ENCODE data around the gene ZCCHC7. TPM values are rescaled to one million over a fixed set of nuclear protein-coding genes. Genes with fewer than 3 reads are reported as not detected.
A peak's percentile ranks its signal among the peaks of the same experiment; 100 is the strongest.

Gene ZCCHC7
- polyA plus RNA-seq, 2 of the 4 experiments (the other 2 are of a cell fraction), result 15.7 to 30.0 TPM

- 87% methylated on average over 6 of the region's 6 CpGs for WGBS (ENCODE audit: missing lambda C conversion rate)
- CTCF ChIA-PET, result no interaction called here
These were observed 5.9 kb downstream of the ZCCHC7 start for GRCh38 chr9:37126214-37126788.

GRCh38 chr9:37127018-37127417, 6.6 kb downstream of the ZCCHC7 start:
- CTCF ChIA-PET, result no interaction called here

More at GRCh38 chr9:37126214-37126788, 5.9 kb downstream of the ZCCHC7 start:
- POLR2A ChIA-PET, result no interaction called here
- Histone ChIP-seq H3K4me1 (peaks cover 9% of the 10 kb centered on the region), H3K4me3 (no peak overlapping the region), H3K9me3 (no peaks in the 10 kb centered on the region), H3K27ac (no peak overlapping the region), H3K4me2 (no peak overlapping the region)
- ATAC-seq (no peak), FAIRE-seq (peak; percentile 7), DNase-seq (ENCODE audit: low read depth in 1 of 2, low spot score in 1 of 2) (no peak)
- TF ChIP-seq CTCF (IDR thresholded peaks at IDR 0.05) (no peak), FOSL2 (IDR thresholded peaks at IDR 0.05) (no peak), FOSL2 (CRISPR knock-in tag; IDR thresholded peaks at IDR 0.05) (peak; percentile 59)

GRCh38 chr9:37128051-37128450, 7.7 kb downstream of the ZCCHC7 start:
- ChIA-PET POLR2A (no interaction called here), CTCF (interaction anchor here (1.0 to 1.1 kb wide), 2 partner anchors 25 to 133 kb away, joined by 3 read pairs; no protein-coding TSS in a partner anchor)
- TF ChIP-seq MAFK (IDR thresholded peaks at IDR 0.05; ENCODE audit: partially characterized antibody) (peak; percentile 84), REST (IDR thresholded peaks at IDR 0.05) (no peak)
- FAIRE-seq, result no peak
- no peak for ATAC-seq
- WGBS (ENCODE audit: missing lambda C conversion rate), result 97% methylated on average over 3 of the region's 3 CpGs
- Histone ChIP-seq H3K4me2 (no peak overlapping the region), H3K4me1 (no peaks in the 10 kb centered on the region; the same call in 2 of the 3 replicates), H3K9me3 (no peaks in the 10 kb centered on the region), H3K4me3 (no peak overlapping the region), H3K27ac (no peak overlapping the region)
- no peak for DNase-seq (ENCODE audit: low read depth in 1 of 2, low spot score in 1 of 2)

More at GRCh38 chr9:37127018-37127417, 6.6 kb downstream of the ZCCHC7 start:
- no peak overlapping the region for H3K27ac ChIP-seq
- FAIRE-seq, result no peak
- DNase-seq (ENCODE audit: low read depth in 1 of 2, low spot score in 1 of 2), result no peak
- WGBS (ENCODE audit: missing lambda C conversion rate), result 89% methylated on average over 3 of the region's 3 CpGs
- POLR2A ChIA-PET, result no interaction called here
- H3K4me3 ChIP-seq, result no peak overlapping the region
- ATAC-seq, result no peak
- no peaks in the 10 kb centered on the region for H3K9me3 ChIP-seq
- H3K4me2 ChIP-seq, result no peak overlapping the region
- peaks cover 4% of the 10 kb centered on the region for H3K4me1 ChIP-seq
- no peak for TF ChIP-seq ZC3H11A (IDR thresholded peaks at IDR 0.05)
- TF ChIP-seq RNF2 (IDR thresholded peaks at IDR 0.05; ENCODE audit: borderline replicate concordance, low read depth), result no peak
- TF ChIP-seq NFE2L2 (conservative IDR thresholded peaks at IDR 0.05; ENCODE audit: low read length), result no peak
- no peak for TF ChIP-seq PHF8 (IDR thresholded peaks at IDR 0.05; ENCODE audit: borderline replicate concordance, low read depth)
- no peak for TF ChIP-seq KDM5A (IDR thresholded peaks at IDR 0.05)
- TF ChIP-seq POLR2A (IDR thresholded peaks at IDR 0.05; ENCODE audit: low read length), result no peak

- no peak for DNase-seq (ENCODE audit: low read depth in 1 of 2, low spot score in 1 of 2)
- Histone ChIP-seq H3K9me3 (no peaks in the 10 kb centered on the region), H3K4me1 (no peaks in the 10 kb centered on the region), H3K27ac (no peak overlapping the region), H3K4me3 (no peak overlapping the region), H3K4me2 (no peak overlapping the region)
- ChIA-PET POLR2A (interaction anchor here (0.7 kb wide), 1 partner anchor 13 kb away, joined by 3 read pairs; no protein-coding TSS in a partner anchor), CTCF (no interaction called here)
- no peak for FAIRE-seq
- ATAC-seq, result no peak
- WGBS (ENCODE audit: missing lambda C conversion rate), result 100% methylated on average over 1 of the region's 1 CpG
- TF ChIP-seq RCOR1 (IDR thresholded peaks at IDR 0.05; ENCODE audit: low read depth, low read length) (no peak), EHMT2 (IDR thresholded peaks at IDR 0.05; ENCODE audit: low read depth) (no peak), RARB (CRISPR knock-in tag; IDR thresholded peaks at IDR 0.05) (no peak), TFCP2L1 (CRISPR knock-in tag; IDR thresholded peaks at IDR 0.05) (no peak), ESRRA (IDR thresholded peaks at IDR 0.05; ENCODE audit: borderline replicate concordance, low read length) (no peak), ATOH8 (CRISPR knock-in tag; IDR thresholded peaks at IDR 0.05; ENCODE audit: low read depth) (no peak), KDM1A (IDR thresholded peaks at IDR 0.05; ENCODE audit: low read depth) (no peak), KDM5A (IDR thresholded peaks at IDR 0.05) (no peak), NR3C1 (IDR thresholded peaks at IDR 0.05) (no peak)
These were observed 13.8 kb downstream of the ZCCHC7 start for GRCh38 chr9:37134166-37134565.
